Activated gamma-delta T cell (primary cell): ENCODE results near the gene CAPN10.
"Not testable (repeated sequence)": the region's sequence is repeated elsewhere in the genome, so short reads cannot be mapped to it uniquely, and the experiment has no call there.

ENCODE experiments used
- DNase-seq: peaks from one replicate; lab custom pipeline; 2025; lab: John Stamatoyannopoulos, UW
- total RNA-seq, 2 donors: gene quantifications; one replicate each; lab custom pipeline; 2026; lab: John Stamatoyannopoulos, UW

Gene CAPN10
- 112 to 123 reads per million in 2 donors for total RNA-seq

GRCh38 chr2:240586198-240586918 lies at the start of gene CAPN10:
TSS of gene CAPN10 (plus strand) at chr2:240586734. CDS start at chr2:240586912, 178 bp downstream.
- peak; percentile 96 for DNase-seq

- no peak for DNase-seq
Measured at GRCh38 chr2:240538031-240538780, 48.3 kb upstream of the CAPN10 start.

- not testable (repeated sequence) for DNase-seq
Measured at GRCh38 chr2:240539101-240539500, 47.4 kb upstream of the CAPN10 start.

GRCh38 chr2:240539906-240540305 lies 46.6 kb upstream of the CAPN10 start:
- no peak for DNase-seq

GRCh38 chr2:240551288-240551687 lies 35.2 kb upstream of the CAPN10 start:
- DNase-seq = no peak

GRCh38 chr2:240551811-240552210 lies 34.7 kb upstream of the CAPN10 start:
- DNase-seq = no peak

GRCh38 chr2:240553956-240554480 lies 32.5 kb upstream of the CAPN10 start:
- no peak for DNase-seq

GRCh38 chr2:240554767-240555493 lies 31.6 kb upstream of the CAPN10 start:
- no peak for DNase-seq

- DNase-seq = no peak
Measured at GRCh38 chr2:240555541-240556250, 30.8 kb upstream of the CAPN10 start.

GRCh38 chr2:240556553-240557100 lies 29.9 kb upstream of the CAPN10 start:
- no peak for DNase-seq

- DNase-seq = no peak
Measured at GRCh38 chr2:240557101-240557751, 29.3 kb upstream of the CAPN10 start.

- DNase-seq = no peak
Measured at GRCh38 chr2:240557808-240558207, 28.7 kb upstream of the CAPN10 start, which contains the start of gene ANKMY1. TSS of gene ANKMY1 (minus strand) at chr2:240557988. CDS start at chr2:240557335, 653 bp downstream.

GRCh38 chr2:240558236-240558761 lies 28.2 kb upstream of the CAPN10 start:
- no peak for DNase-seq

- no peak for DNase-seq
Measured at GRCh38 chr2:240559286-240559685, 27.2 kb upstream of the CAPN10 start.

GRCh38 chr2:240560084-240560479 lies 26.5 kb upstream of the CAPN10 start, which contains the start of gene DUSP28:
TSS of gene DUSP28 (plus strand) at chr2:240560357. CDS start at chr2:240560685, 328 bp downstream.
- peak; percentile 86 for DNase-seq

- peak; percentile 93 for DNase-seq
Measured at GRCh38 chr2:240560480-240561324, 25.8 kb upstream of the CAPN10 start.

- no peak for DNase-seq
Measured at GRCh38 chr2:240561325-240561971, 25.1 kb upstream of the CAPN10 start.

- not testable (repeated sequence) for DNase-seq
Measured at GRCh38 chr2:240563231-240563630, 23.3 kb upstream of the CAPN10 start.
